GM08714 (cell line): Measurements from ENCODE around the gene DZIP3.
"Not testable (repeated sequence)": the region's sequence is repeated elsewhere in the genome, so short reads cannot be mapped to it uniquely, and the experiment has no call there.

Experiments
- H3K4me3 ChIP-seq: fragments of 200-500 bp; sonication (Bioruptor generic); 2 replicates; pipeline ENCODE4 v1.5.1; 2014; ENCODE audit warnings: mild to moderate bottlenecking, low read length, inconsistent platforms
- ZNF274 ChIP-seq: IDR thresholded peaks from 2 replicates; pipeline ENCODE4 v1.6.1; 2012; ENCODE audit warnings: mild to moderate bottlenecking, low read depth, low read length

Gene DZIP3

DNA sequence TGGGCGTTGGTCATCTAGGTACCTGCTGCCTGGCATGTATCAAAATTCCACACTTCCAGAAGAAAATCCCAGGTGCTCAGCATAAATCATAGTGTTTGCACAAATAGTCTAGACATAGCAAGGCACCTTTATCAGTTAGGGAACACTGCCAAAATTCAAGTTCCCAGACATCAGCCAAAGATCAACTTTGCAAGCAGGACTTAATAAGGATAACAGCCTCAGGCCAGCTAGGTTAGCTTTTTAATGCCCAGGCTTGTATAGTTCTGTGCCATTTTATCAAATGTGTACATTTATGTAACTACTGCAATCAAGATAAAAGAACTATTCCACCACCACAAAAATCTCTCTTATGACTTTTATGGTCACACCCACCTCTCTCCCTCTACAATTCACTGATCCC lies 30.7 kb downstream of the DZIP3 start:
- no peak overlapping the region for H3K4me3 ChIP-seq
- TF ChIP-seq ZNF274 = no peak

DNA sequence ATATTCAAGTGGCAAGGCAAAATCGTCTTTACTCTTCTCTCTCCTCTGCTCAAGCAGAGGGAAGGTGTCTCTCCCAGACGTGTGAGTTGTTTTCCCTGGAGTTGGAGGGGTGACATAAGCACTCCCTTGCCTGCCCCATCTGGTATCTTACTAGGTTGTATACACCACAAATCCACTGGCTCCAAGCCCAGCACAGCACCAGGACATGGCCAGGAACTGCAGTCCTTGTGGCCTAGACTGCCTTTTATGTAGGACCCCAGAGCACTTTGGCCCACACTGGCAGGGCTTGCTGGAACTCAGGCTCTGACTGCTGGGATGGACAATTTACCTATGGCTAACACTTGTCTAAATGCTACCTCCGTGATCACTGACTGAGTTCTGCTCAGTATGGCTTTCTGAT lies 34.0 kb downstream of the DZIP3 start:
- TF ChIP-seq ZNF274 = no peak

DNA sequence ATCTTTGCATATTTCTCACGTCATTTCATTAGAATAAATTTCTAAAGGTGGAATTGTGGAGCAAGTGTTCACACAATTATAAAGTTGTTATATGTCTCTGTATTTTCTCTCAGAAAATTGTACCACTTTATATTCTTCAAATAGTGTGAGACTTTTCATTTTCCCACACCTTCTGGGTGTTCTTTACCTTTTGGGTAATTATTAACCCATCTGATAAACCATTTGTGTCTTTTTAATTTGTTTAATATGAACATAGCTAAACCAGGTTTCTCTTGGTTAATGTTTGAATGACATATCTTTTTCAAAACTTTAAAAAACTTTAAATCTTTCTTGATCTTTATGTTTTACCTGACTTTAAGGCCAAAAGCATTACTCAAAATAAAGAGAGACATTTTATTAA lies 40.5 kb downstream of the DZIP3 start:
- TF ChIP-seq ZNF274 = no peak
- H3K4me3 ChIP-seq = no peak overlapping the region

More for the DNA sequence above, 34.0 kb downstream of the DZIP3 start:
- H3K4me3 ChIP-seq = no peak overlapping the region

DNA sequence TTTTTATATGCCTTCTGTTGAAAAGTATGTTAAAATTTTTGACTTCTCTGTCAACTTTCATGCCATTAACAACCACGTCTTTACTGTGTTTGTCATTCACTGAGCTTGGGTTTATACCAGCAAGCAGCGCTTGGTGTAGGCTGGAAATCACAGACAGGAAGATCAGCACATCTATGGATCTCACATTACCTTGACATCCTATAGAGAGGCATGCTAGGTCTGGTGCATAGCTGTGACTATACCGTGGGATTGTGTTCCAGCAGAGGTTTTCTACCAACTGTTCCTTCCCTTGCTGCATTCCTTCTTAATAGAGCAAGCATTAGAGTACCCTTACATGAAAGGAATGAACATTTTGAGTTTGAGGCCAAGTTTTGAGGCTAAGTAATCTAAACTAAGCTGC lies 53.0 kb downstream of the DZIP3 start:
- TF ChIP-seq ZNF274 = no peak

DNA sequence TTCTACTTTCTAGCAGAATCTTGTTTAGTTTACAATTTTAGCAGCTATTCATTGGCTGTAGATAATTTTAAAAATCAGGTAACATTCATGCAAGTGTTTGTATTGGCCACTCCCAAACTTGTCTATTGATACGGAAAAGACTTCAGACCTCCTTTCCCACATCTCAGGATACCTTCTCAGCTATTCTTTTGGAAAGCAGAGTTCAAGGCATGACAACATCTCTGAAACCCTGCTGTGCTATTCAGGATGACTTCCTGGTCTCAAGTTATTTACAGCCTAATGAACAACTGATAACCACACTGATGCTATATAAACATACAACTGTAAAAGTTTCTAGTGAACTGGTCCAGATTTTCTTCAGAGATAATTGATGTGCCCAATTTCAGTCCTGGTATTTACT lies 55.8 kb downstream of the DZIP3 start:
- H3K4me3 ChIP-seq = no peak overlapping the region
- TF ChIP-seq ZNF274 = no peak

More for the DNA sequence above, 53.0 kb downstream of the DZIP3 start:
- no peak overlapping the region for H3K4me3 ChIP-seq

DNA sequence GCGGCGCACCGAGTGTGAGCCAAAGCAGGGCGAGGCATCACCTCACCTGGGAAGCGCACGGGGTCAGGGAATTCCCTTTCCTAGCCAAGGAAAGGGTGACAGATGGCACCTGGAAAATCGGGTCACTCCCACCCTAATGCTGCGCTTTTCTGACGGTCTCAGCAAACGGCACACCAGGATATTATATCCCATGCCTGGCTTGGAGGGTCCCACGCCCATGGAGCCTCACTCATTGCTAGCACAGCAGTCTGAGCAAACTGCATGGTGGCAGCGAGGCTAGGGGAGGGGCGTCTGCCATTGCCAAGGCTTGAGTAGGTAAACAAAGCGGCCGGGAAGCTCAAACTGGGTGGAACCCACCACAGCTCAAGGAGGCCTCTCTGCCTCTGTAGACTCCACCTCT lies 66.1 kb downstream of the DZIP3 start:
- not testable (repeated sequence) for H3K4me3 ChIP-seq

DNA sequence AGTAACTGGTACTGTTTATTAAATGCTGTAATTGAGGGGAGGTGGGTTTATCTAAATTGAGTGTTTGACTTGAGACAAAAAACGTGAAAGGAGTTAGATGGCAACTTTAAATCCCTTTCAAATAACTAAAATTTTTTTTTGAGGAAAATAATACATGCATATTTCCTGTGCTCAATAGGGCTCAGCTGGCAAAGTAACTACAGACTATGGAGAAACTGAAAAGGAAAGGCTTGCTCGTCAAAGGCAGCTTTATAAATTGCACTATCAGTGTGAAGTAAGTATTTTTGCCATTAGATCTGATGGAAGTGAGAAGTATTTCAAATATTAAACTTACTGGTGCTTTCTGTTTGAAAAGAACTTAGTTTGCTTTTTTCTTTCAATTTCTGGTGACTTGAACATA lies 72.2 kb downstream of the DZIP3 start:
- H3K4me3 ChIP-seq = no peak overlapping the region
- TF ChIP-seq ZNF274 = no peak

DNA sequence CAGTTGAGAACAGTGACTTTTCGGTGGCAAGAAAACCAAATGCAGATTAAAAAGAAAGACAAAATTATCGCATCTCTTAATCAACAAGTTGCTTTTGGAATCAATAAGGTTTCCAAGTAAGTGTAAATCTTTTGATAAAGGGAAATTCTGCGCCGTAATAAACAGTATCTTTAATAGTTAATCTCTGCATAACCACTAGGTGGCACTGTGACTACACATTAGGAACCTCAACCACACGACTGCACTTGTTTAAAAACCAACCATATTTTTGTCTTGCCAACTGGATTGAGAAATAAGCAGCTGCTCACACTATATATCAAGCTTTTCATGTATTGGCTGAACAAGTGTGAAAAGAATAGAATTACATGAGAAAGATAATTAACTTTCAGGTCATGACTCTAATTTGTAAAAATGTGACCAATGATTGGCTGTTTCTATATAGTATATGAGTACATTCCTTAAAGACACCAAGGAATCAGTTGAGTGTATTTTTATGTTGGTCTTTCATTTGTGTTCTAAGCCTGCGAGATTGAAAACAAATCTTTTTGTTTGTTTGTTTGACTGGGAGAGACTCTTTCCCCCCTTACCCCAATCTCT lies 72.7 kb downstream of the DZIP3 start:
- no peak for TF ChIP-seq ZNF274
- no peak overlapping the region for H3K4me3 ChIP-seq

DNA sequence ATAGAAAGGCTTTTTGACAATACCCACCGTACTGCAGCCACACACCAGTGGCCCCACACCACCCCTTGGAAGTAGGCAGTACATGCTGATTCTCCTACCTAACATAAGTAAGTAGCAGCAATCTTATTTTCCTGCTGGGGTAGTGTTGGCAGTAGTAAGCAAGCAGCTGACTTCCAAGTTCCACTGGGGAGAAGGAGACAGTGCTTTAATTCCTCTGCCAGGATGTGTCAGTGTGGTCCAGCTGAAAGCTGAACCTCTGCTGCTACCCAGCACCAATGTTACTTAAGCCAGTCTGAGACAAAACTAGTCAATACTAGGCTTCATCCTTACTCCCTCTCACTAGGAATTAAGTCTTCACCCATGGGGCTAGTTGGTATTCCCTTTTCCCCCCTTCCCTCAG lies 74.7 kb downstream of the DZIP3 start:
- no peak for TF ChIP-seq ZNF274
- no peak overlapping the region for H3K4me3 ChIP-seq

DNA sequence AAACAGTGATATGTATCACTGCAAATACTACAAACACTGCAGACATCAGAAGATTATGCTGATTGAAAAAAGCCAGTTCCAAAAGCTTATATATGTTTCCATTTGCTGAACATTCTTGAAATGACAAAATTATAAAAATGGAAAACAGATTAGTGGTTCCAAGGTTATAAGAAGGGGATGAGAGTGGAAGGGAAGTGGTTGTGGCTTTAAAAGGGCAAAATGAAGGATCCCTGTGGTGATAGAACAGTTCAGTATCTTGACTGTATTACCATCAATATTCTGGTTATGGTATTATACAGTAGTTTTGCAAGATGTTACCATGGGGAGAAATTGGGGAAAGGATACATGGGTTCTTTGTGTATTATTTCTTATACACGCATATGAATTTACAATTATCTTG lies 77.8 kb downstream of the DZIP3 start:
- H3K4me3 ChIP-seq = no peak overlapping the region
- no peak for TF ChIP-seq ZNF274

DNA sequence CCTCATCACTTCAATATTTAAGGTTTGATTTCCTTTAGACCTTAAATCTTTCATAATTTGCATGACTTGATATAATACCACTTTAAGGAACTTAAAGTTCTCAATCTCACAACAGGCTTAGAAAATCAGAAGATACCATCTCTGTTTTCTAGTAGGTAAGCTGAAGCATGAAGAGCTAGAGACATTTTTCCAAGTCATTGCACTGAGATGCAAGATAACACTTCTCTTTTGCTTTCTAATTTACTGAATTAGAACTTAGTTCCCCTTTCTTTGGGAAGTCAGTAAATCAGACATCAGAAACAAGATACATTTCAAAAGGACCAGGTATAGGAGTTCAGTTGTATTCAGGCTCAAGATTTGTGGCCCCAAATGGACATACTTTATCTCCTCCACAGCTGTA lies 79.7 kb downstream of the DZIP3 start:
- TF ChIP-seq ZNF274 = no peak
- H3K4me3 ChIP-seq = no peak overlapping the region

DNA sequence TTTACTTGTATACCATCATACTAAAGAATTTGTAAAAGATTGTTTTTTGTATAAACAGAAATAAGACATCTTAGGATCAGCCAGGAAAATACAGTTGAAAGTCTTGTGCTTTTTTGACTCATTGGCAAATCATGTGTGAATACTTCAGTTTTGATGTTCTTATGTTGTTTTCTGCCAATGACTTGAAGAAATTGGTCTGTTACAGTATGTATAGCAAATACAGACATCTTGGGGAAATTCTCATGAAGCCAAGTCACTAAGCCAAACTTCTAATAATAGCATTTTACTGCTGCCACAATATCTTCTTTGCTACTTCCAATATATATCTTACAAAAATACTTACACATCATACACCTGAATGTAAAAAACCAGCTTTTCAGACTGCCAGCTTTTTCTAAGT lies 83.2 kb downstream of the DZIP3 start:
- no peak for TF ChIP-seq ZNF274
- H3K4me3 ChIP-seq = no peak overlapping the region

DNA sequence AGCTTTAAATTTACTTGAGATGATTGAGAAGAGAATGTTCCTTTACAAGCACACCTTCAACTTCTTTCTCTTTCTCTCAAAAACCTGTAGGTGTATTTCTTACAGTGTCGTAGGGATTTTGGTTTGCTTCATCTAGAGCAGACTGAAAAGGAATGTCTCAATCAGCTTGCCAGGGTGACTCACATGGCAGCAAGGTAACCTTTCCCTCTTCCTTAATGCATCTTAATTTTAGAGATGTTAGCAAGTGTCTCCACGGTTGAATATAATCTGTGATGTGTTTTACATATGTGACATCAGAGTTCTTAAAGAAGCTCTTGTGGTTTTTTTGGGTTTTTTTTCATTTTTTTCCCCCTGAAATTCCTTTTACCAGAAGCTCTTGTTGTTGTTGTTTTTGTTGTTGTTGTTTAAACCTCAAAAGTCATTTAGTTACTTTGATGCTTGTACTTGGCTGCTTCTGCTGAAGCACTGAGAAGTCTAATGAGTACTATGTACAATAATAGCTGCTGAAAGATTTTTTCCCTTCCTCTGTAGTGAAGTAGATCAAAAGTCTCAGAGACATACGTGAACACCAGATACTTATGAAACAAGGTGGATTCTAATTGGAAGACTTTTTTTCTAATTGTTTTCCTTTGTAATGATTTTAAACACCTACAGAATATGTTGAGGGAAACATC lies 84.6 kb downstream of the DZIP3 start:
- no peak overlapping the region for H3K4me3 ChIP-seq
- TF ChIP-seq ZNF274 = no peak

DNA sequence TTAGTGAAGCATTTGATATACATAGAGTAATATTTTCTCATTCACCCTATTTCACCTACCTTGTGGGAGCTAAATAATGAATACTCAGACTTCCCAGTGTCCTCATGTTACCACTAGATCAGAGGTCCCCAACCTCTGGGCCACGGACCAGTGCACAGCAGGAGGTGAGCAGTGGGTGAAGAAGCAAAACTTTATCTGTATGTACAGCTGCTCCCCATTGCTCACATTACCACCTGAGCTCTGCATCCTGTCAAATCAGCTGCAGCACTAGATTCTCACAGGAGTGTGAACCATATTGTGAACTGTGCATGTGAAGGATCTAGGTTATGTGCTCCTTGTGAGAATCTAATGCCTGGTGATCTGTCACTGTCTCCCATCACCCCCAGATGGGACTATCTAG lies 88.3 kb downstream of the DZIP3 start:
- no peak overlapping the region for H3K4me3 ChIP-seq
- TF ChIP-seq ZNF274 = no peak

DNA sequence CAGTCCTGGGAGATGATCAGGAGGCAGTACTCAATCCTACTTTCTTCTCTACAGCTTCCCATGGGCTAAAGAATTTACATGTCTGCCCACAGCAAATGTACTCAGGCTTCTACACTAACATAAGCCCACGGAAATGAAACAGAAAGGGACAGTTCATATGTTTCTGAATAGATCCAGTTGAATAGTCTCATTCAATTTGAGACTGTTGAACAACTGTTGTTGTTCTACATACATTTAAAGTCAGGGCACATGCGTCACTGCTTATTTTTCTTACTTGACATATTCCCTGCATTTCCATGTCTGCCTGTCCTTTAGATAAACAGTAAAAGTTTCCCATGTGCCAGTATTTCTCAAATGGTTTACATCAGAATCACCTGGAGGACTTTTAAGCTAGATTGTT lies 102.8 kb downstream of the DZIP3 start:
- not testable (repeated sequence) for H3K4me3 ChIP-seq

DNA sequence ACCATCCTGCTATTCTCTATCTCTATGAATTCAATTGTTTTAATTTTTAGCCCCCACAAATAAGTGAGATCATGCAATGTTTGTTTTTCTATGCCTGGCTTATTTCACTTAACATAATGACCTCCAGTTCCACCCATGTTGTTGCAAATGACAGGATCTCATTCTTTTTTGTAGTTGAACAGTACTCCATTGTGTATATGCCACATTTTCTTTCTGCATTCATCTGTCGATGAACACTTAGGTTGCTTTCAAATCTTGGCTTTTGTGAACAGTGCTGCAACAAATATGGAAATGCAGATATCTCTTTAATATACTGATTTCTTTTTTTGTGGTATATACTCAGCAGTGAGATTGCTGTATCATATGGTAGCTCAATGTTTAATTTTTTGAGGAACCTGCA lies 108.9 kb downstream of the DZIP3 start:
- no peak overlapping the region for H3K4me3 ChIP-seq
- no peak for TF ChIP-seq ZNF274
